Epithelial cell of alveolus of lung (primary cell): ENCODE data around the gene OR52D1. TPM values are rescaled to one million over a fixed set of nuclear protein-coding genes. Genes with fewer than 3 reads are reported as not detected.

Experiments
- total RNA-seq: library from RNA; depleted of rRNA; stranded (reverse); fragments of >200 nt; gene quantifications from 2 replicates; pipeline ENCODE4 v1.2.1, GENCODE V29; 2015

Gene OR52D1
- not detected in 2 replicates for total RNA-seq

DNA sequence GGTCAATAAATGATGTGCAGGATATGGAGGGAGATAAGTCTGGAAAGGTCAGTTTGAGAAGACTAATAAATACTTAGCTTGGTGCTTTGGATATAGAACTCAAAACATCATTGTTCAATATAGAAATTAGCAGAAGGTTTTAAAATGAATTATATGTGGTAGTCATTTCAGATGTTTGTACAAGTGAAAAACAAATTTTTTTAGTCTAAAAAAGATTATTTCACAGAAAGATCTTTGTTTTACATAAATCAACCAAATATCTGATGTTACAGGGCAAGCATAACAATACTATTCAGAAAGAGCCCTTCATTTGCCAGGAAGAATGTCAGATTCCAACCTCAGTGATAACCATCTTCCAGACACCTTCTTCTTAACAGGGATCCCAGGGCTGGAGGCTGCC lies at the start of gene OR52D1:
TSS of gene OR52D1 (plus strand) at position 301 of the 400 bp plus-strand sequence. CDS start at position 323, 22 bp downstream.

GRCh38 chr11:5441414-5441813 lies 47.1 kb upstream of the OR52D1 start, which contains the start of gene OR51I1:
Gene OR51I1, minus strand, starts transcription at chr11:5441514. Its CDS starts 0 bp downstream, at chr11:5441514.

GRCh38 chr11:5449023-5449422 lies 39.5 kb upstream of the OR52D1 start, which contains the start of gene OR51I2:
Gene OR51I2, plus strand, starts transcription at chr11:5449323. Its CDS starts 4,166 bp downstream, at chr11:5453489.

GRCh38 chr11:5509803-5510202 lies 21.3 kb downstream of the OR52D1 start, which contains the start of gene UBQLN3:
Gene UBQLN3, minus strand, starts transcription at chr11:5509957. Its CDS starts 399 bp downstream, at chr11:5509558.

GRCh38 chr11:5516599-5516998 lies 28.1 kb downstream of the OR52D1 start, which contains the start of gene UBQLNL:
Gene UBQLNL, minus strand, starts transcription at chr11:5516699. Its CDS starts 258 bp downstream, at chr11:5516441.

Other genes with a start within 250 kb of the OR52D1 start
- not detected in 2 replicates for gene HBG1, start 238.8 kb upstream of the OR52D1 start, total RNA-seq
- gene HBG2, start 233.9 kb upstream of the OR52D1 start, total RNA-seq = 1.2 TPM in 1 of 2 replicates, not detected in the other
- gene HBE1, start 218.7 kb upstream of the OR52D1 start, total RNA-seq = not detected in 2 replicates
- gene OR51B4, start 186.7 kb upstream of the OR52D1 start, total RNA-seq = not detected in 2 replicates
- not detected in 2 replicates for gene OR51B2, start 164.4 kb upstream of the OR52D1 start, total RNA-seq
- gene OR51B5, start 145.2 kb upstream of the OR52D1 start, total RNA-seq = not detected in 2 replicates
- not detected in 2 replicates for gene OR51B6, start 137.2 kb upstream of the OR52D1 start, total RNA-seq
- gene OR51M1, start 104.9 kb upstream of the OR52D1 start, total RNA-seq = not detected in 2 replicates
- not detected in 2 replicates for gene OR51Q1, start 66.6 kb upstream of the OR52D1 start, total RNA-seq
- not detected in 2 replicates for gene OR51I1, start 47.2 kb upstream of the OR52D1 start, total RNA-seq
- not detected in 2 replicates for gene OR51I2, start 39.4 kb upstream of the OR52D1 start, total RNA-seq
- under 0.01 and 0.08 TPM in 2 replicates for gene UBQLN3, start 21.3 kb downstream of the OR52D1 start, total RNA-seq
- gene UBQLNL, start 28.0 kb downstream of the OR52D1 start, total RNA-seq = 0.13 and 0.40 TPM in 2 replicates
- gene OR52H1, start 59.9 kb downstream of the OR52D1 start, total RNA-seq = 0.16 TPM in 1 of 2 replicates, not detected in the other
- not detected in 2 replicates for gene OR52B6, start 92.2 kb downstream of the OR52D1 start, total RNA-seq
- gene TRIM6, start 108.0 kb downstream of the OR52D1 start, total RNA-seq = 2.6 and 5.6 TPM in 2 replicates
- 8.0 and 10.4 TPM in 2 replicates for gene TRIM34, start 136.3 kb downstream of the OR52D1 start, total RNA-seq
- 28.4 and 30.4 TPM in 2 replicates for gene TRIM5, start 196.4 kb downstream of the OR52D1 start, total RNA-seq
- gene TRIM22, start 201.1 kb downstream of the OR52D1 start, total RNA-seq = 9.3 and 28.7 TPM in 2 replicates
- not detected in 2 replicates for gene OR56B1, start 247.8 kb downstream of the OR52D1 start, total RNA-seq